Neural progenitor cell (in vitro differentiated cells): ENCODE data around the gene DLG3.

Source experiments
- EZH2 ChIP-seq: fragments of 200-600 bp; sonication (generic); IDR thresholded peaks from 2 replicates; pipeline ENCODE4 v1.6.1; 2017; ENCODE audit warnings: antibody characterized with exemption, mild to moderate bottlenecking, moderate library complexity
- EZH2phosphoT487 ChIP-seq: fragments of 200-600 bp; sonication (generic); IDR thresholded peaks from 2 replicates; pipeline ENCODE4 v1.6.1; 2017; ENCODE audit warnings: antibody characterized with exemption
- TF ChIP-seq, protein P1 (sequence below): fragments of 200-600 bp; sonication (generic); IDR thresholded peaks from 2 replicates; pipeline ENCODE4 v1.5.1; 2017; ENCODE audit warnings: antibody characterized with exemption, mild to moderate bottlenecking

DNA sequence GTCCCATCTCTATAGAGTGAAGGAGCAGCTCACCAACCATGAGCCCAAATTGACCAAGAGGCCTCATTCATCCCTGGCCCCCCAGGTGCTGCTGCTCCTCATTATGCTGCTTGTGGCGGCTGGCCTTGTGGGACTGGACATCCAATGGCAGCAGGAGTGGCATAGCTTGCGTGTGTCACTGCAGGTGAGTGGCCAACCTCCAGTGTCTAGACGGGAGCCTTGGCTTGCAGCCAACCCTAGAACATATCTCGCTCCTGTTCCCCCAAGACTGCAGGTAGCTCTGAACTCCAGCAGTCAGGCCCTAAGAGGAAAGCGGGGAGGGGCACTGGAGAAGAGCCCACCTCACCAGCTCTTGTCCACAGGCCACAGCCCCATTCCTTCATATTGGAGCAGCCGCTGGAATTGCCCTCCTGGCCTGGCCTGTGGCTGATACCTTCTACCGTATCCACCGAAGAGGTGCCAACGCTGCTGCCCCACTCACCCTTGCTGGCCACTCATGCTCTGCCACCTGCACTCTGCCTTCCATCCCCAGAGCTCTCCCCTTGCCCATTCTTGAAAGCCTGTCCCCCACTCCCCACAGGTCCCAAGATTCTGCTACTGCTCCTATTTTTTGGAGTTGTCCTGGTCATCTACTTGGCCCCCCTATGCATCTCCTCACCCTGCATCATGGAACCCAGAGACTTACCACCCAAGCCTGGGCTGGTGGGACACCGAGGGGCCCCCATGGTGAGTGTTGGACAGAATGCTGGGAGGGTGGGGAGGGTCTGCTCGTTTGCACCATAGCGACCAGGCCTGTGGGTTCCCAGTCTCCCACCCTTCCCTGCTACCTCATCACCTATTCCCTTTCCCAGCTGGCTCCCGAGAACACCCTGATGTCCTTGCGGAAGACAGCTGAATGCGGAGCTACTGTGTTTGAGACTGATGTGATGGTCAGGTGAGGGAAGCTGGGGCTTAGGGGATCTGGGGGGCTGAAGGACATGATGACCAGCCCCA is 18.1 kb upstream of the DLG3 start:
- TF ChIP-seq, protein P1, sequence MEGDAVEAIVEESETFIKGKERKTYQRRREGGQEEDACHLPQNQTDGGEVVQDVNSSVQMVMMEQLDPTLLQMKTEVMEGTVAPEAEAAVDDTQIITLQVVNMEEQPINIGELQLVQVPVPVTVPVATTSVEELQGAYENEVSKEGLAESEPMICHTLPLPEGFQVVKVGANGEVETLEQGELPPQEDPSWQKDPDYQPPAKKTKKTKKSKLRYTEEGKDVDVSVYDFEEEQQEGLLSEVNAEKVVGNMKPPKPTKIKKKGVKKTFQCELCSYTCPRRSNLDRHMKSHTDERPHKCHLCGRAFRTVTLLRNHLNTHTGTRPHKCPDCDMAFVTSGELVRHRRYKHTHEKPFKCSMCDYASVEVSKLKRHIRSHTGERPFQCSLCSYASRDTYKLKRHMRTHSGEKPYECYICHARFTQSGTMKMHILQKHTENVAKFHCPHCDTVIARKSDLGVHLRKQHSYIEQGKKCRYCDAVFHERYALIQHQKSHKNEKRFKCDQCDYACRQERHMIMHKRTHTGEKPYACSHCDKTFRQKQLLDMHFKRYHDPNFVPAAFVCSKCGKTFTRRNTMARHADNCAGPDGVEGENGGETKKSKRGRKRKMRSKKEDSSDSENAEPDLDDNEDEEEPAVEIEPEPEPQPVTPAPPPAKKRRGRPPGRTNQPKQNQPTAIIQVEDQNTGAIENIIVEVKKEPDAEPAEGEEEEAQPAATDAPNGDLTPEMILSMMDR, result no peak
- TF ChIP-seq EZH2phosphoT487 (no peak), EZH2 (no peak)
